HCT116 (cell line): ENCODE data around the gene RNASE9. TPM values are rescaled to one million over a fixed set of nuclear protein-coding genes. Genes with fewer than 3 reads are reported as not detected.

Experiments
- ATAC-seq: fragments of 200-7000 bp; cut with Tn5 transposase; 2 replicates; pipeline ENCODE4 v1.9.1; 2020; ENCODE audit warnings: mild to moderate bottlenecking, moderate library complexity
- BruUV-seq: library from RNA; stranded (reverse); fragments of 400-500 nt; replicated peaks from 2 replicates; lab custom pipeline; 2021; lab: Mats Ljungman, UMichigan
- CTCF ChIA-PET: fragments of 300-600 bp; sonication (Branson Sonifier 250); formaldehyde crosslinking; loops from one replicate; lab custom pipeline; 2021; ENCODE audit warnings: antibody characterized with exemption; lab: Charles Lee
- POLR2A ChIA-PET: fragments of 300-600, 350-600 bp; sonication (Branson Sonifier 250); formaldehyde crosslinking; loops from one replicate; lab custom pipeline; 2021; ENCODE audit warnings: antibody characterized with exemption; lab: Charles Lee
- RAD21 ChIA-PET, 2 experiments: fragments of 300-600 bp; sonication (Branson Sonifier 250); formaldehyde crosslinking; loops; one replicate each; lab custom pipeline; 2023; ENCODE audit warnings: low total read pairs in 2 of 2; ENCODE audit not compliant: uncharacterized antibody in 2 of 2, unreplicated experiment in 2 of 2, low non-redundant PET in 1 of 2; lab: Charles Lee
- DNase-seq: peaks from one replicate; pipeline ENCODE4 v3.0.0-alpha.2; 2010; ENCODE audit warnings: low read depth, low spot score
- H2AFZ ChIP-seq: fragments of 200-600 bp; shearing (Covaris generic), sonication (generic); 2 replicates; pipeline ENCODE4 v1.6.1; 2017; ENCODE audit warnings: low read depth, mixed run types, mixed read lengths, antibody characterized with exemption, low read length; ENCODE audit not compliant: poor library complexity, severe bottlenecking
- H3K27ac ChIP-seq: 2 replicates; pipeline ENCODE4 v1.5.1; 2012; ENCODE audit warnings: low read depth, low read length
- H3K27me3 ChIP-seq: fragments of 200-600 bp; sonication (generic); 2 replicates; pipeline ENCODE4 v1.6.1; 2016; ENCODE audit warnings: mixed run types, low read length, mixed read lengths; ENCODE audit not compliant: insufficient read depth
- H3K36me3 ChIP-seq, 2 experiments: fragments of 200-500 bp in 1 of 2; fragments of 200-600 bp in 1 of 2; sonication (Bioruptor generic) in 1 of 2; sonication (generic) in 1 of 2; 2 replicates each; pipeline versions ENCODE4 v1.5.1 to v1.6.1; 2014 to 2016; ENCODE audit warnings: low read length in 2 of 2, inconsistent platforms in 1 of 2, mixed read lengths in 1 of 2, mixed run types in 1 of 2; ENCODE audit not compliant: insufficient read depth in 2 of 2, control insufficient read depth in 1 of 2
- H3K4me1 ChIP-seq, 2 experiments: fragments of 200-600 bp in 1 of 2; sonication (generic) in 1 of 2; 2 replicates each; pipeline versions ENCODE4 v1.5.1 to v1.6.1; 2012 to 2017; ENCODE audit warnings: low read length in 2 of 2, inconsistent platforms in 1 of 2, mild to moderate bottlenecking in 1 of 2, mixed read lengths in 1 of 2, mixed run types in 1 of 2, moderate library complexity in 1 of 2; ENCODE audit not compliant: insufficient read depth in 2 of 2, control insufficient read depth in 1 of 2
- H3K4me2 ChIP-seq: fragments of 200-600 bp; sonication (generic); 2 replicates; pipeline ENCODE4 v1.6.1; 2017; ENCODE audit warnings: mixed run types, low read length, mixed read lengths
- H3K4me3 ChIP-seq, 2 experiments: fragments of 200-600 bp in 1 of 2; sonication (generic) in 1 of 2; replicated peaks in 1 of 2; 2 replicates each; pipeline ENCODE4 v1.5.1; 2011 to 2016; ENCODE audit warnings: low read length in 2 of 2, control low read depth in 1 of 2, low read depth in 1 of 2, mild to moderate bottlenecking in 1 of 2, mixed read lengths in 1 of 2, mixed run types in 1 of 2
- H3K79me2 ChIP-seq: fragments of 200-600 bp; sonication (generic); 2 replicates; pipeline ENCODE4 v1.6.1; 2017; ENCODE audit warnings: mild to moderate bottlenecking, mixed run types, low read length, moderate library complexity, mixed read lengths; ENCODE audit not compliant: insufficient read depth
- H3K9ac ChIP-seq: fragments of 200-600 bp; sonication (generic); 2 replicates; pipeline ENCODE4 v1.6.1; 2016; ENCODE audit warnings: low read length, mixed read lengths
- H3K9me2 ChIP-seq: fragments of 200-600 bp; sonication (generic), shearing (Covaris generic); 2 replicates; pipeline ENCODE4 v1.6.1; 2017; ENCODE audit warnings: mixed run types, mild to moderate bottlenecking, moderate library complexity; ENCODE audit not compliant: insufficient read depth
- H3K9me3 ChIP-seq, 2 experiments: fragments of 200-500 bp in 1 of 2; fragments of 200-600 bp in 1 of 2; sonication (Bioruptor generic) in 1 of 2; sonication (generic) in 1 of 2; 2 replicates each; pipeline ENCODE4 v1.6.1; 2014 to 2017; ENCODE audit warnings: low read length in 2 of 2, mixed read lengths in 2 of 2, inconsistent platforms in 1 of 2, low read depth in 1 of 2, mild to moderate bottlenecking in 1 of 2, mixed run types in 1 of 2, moderate library complexity in 1 of 2; ENCODE audit not compliant: control insufficient read depth in 1 of 2, insufficient read depth in 1 of 2
- H4K20me1 ChIP-seq: fragments of 200-600 bp; sonication (generic), shearing (Covaris generic); 2 replicates; pipeline ENCODE4 v1.6.1; 2017; ENCODE audit warnings: mixed run types, mild to moderate bottlenecking, moderate library complexity; ENCODE audit not compliant: insufficient read depth
- CEBPB ChIP-seq: IDR thresholded peaks from 2 replicates; pipeline ENCODE4 v1.6.1; 2012; ENCODE audit warnings: low read depth
- CTCF ChIP-seq, 3 experiments: fragments of 200-600 bp in 1 of 3; sonication (generic) in 1 of 3; IDR thresholded peaks in 2 of 3; conservative IDR thresholded peaks in 1 of 3; 2 replicates each; pipeline ENCODE4 v1.5.1; 2012 to 2017; ENCODE audit warnings: low read depth in 2 of 3, low read length in 2 of 3, antibody characterized with exemption in 1 of 3, borderline replicate concordance in 1 of 3, control low read depth in 1 of 3, mild to moderate bottlenecking in 1 of 3, mixed read lengths in 1 of 3, mixed run types in 1 of 3, moderate library complexity in 1 of 3; ENCODE audit not compliant: insufficient read depth in 1 of 3
- EGR1 ChIP-seq: IDR thresholded peaks from 2 replicates; pipeline ENCODE4 v1.6.1; 2012; ENCODE audit warnings: low read depth
- ELF1 ChIP-seq: IDR thresholded peaks from 2 replicates; pipeline ENCODE4 v1.6.1; 2012; ENCODE audit warnings: low read depth, borderline replicate concordance
- EZH2 ChIP-seq: fragments of 200-600 bp; sonication (generic); IDR thresholded peaks from 2 replicates; pipeline ENCODE4 v1.6.1; 2017; ENCODE audit warnings: antibody characterized with exemption, mixed run types
- EZH2phosphoT487 ChIP-seq: fragments of 200-600 bp; IDR thresholded peaks from 2 replicates; pipeline ENCODE4 v1.6.1; 2018; ENCODE audit warnings: antibody characterized with exemption, borderline replicate concordance
- FOSL1 ChIP-seq: IDR thresholded peaks from 2 replicates; pipeline ENCODE4 v1.6.1; 2012; ENCODE audit warnings: low read depth
- JUND ChIP-seq: IDR thresholded peaks from 2 replicates; pipeline ENCODE4 v1.6.1; 2012
- RAD21 ChIP-seq: IDR thresholded peaks from 2 replicates; pipeline ENCODE4 v1.6.1; 2012; ENCODE audit warnings: low read depth, mild to moderate bottlenecking
- SIN3A ChIP-seq: IDR thresholded peaks from 2 replicates; pipeline ENCODE4 v1.6.1; 2012; ENCODE audit warnings: low read depth
- SRF ChIP-seq: IDR thresholded peaks from 2 replicates; pipeline ENCODE4 v1.6.1; 2012; ENCODE audit warnings: low read depth
- YY1 ChIP-seq: IDR thresholded peaks from 2 replicates; pipeline ENCODE4 v1.6.1; 2011; ENCODE audit warnings: low read length, low read depth, moderate library complexity, mild to moderate bottlenecking; ENCODE audit not compliant: insufficient replicate concordance; ENCODE audit errors: extremely low read depth
- ZNF274 ChIP-seq: fragments of 200-500 bp; sonication (Bioruptor generic); IDR thresholded peaks from 2 replicates; pipeline ENCODE4 v1.6.1; 2014; ENCODE audit warnings: mild to moderate bottlenecking, low read depth, low read length, inconsistent platforms
- intact Hi-C: fragments of 100-400 bp; cut with micrococcal nuclease; formaldehyde crosslinking; loops from 2 replicates; pipeline ENCODE4 v1.10.0; 2022
- total RNA-seq: library from RNA; stranded (reverse); gene quantifications from one replicate; pipeline ENCODE4 v1.2.1, GENCODE V29; 2021; ENCODE audit not compliant: unreplicated experiment
- TF ChIP-seq, protein P1 (sequence below): IDR thresholded peaks from 2 replicates; pipeline ENCODE4 v1.6.1; 2012; ENCODE audit warnings: low read depth
- TF ChIP-seq, protein P2 (sequence below): IDR thresholded peaks from 2 replicates; pipeline ENCODE4 v1.6.1; 2012
- TF ChIP-seq, protein P3 (sequence below): IDR thresholded peaks from 2 replicates; pipeline ENCODE4 v1.6.1; 2012

The RNASE9 gene
- total RNA-seq, 1 experiment from 2014 or later = not detected

GRCh38 chr14:20529806-20530205 is 31.0 kb downstream of the RNASE9 start:
- peaks cover 0 to 10% of the 10 kb centered on the region in 2 experiments; a peak in 2 of 4 replicates for H3K4me1 ChIP-seq
- no peak overlapping the region for H3K4me2 ChIP-seq
- intact Hi-C loops = loop anchor here (2.0 to 10.0 kb wide), 2 partner anchors 55 to 161 kb away; partner anchors contain the start of gene RNASE11
- no peaks in the 10 kb centered on the region for H3K36me3 ChIP-seq
- no peaks in the 10 kb centered on the region for H3K27me3 ChIP-seq
- TF ChIP-seq ZNF274 (no peak), EGR1 (no peak)
- no peak for DNase-seq
- no peak overlapping the region for H3K9ac ChIP-seq
- no peak overlapping the region for H2AFZ ChIP-seq
- no peaks in the 10 kb centered on the region for H3K79me2 ChIP-seq
- no TSS peak for BruUV-seq
- no peak overlapping the region for H3K27ac ChIP-seq
- no peaks in the 10 kb centered on the region for H4K20me1 ChIP-seq
- RAD21 ChIA-PET = interaction anchor here in 1 of 2 experiments (1.1 kb wide), 1 partner anchor 79 kb away, joined by 3 read pairs; no protein-coding TSS in a partner anchor
- no peaks in the 10 kb centered on the region for H3K9me2 ChIP-seq
- no peaks in the 10 kb centered on the region for H3K9me3 ChIP-seq
- CTCF ChIA-PET = interaction anchor here (1.0 kb wide), 1 partner anchor 11 kb away, joined by 3 read pairs; no protein-coding TSS in a partner anchor
- H3K4me3 ChIP-seq = no peak overlapping the region
- POLR2A ChIA-PET = no interaction called here
- ATAC-seq = no peak

- no peaks in the 10 kb centered on the region for H3K79me2 ChIP-seq
- H2AFZ ChIP-seq = no peak overlapping the region
- H3K9ac ChIP-seq = no peak overlapping the region
- H3K4me3 ChIP-seq = no peak overlapping the region
- no TSS peak for BruUV-seq
- H3K4me2 ChIP-seq = no peak overlapping the region
- H3K36me3 ChIP-seq = no peaks in the 10 kb centered on the region
- no peak overlapping the region for H3K27ac ChIP-seq
- H4K20me1 ChIP-seq = no peaks in the 10 kb centered on the region
- POLR2A ChIA-PET = no interaction called here
- CTCF ChIA-PET = no interaction called here
- no peaks in the 10 kb centered on the region for H3K9me3 ChIP-seq
- RAD21 ChIA-PET = no interaction called here
- H3K27me3 ChIP-seq = no peaks in the 10 kb centered on the region
- H3K9me2 ChIP-seq = no peaks in the 10 kb centered on the region
- DNase-seq (no peak), ATAC-seq (no peak)
- intact Hi-C loops = no loop called here
- no peaks in the 10 kb centered on the region for H3K4me1 ChIP-seq
- TF ChIP-seq EZH2 (no peak), CEBPB (no peak), CTCF (IDR thresholded peaks at IDR 0.05 in 2 of 3, conservative IDR thresholded peaks at IDR 0.05 in 1 of 3; ENCODE audit: borderline replicate concordance in 1 of 3, insufficient read depth in 1 of 3, low read depth in 2 of 3, low read length in 2 of 3) (no peak), JUND (no peak), SRF (no peak), RAD21 (no peak), FOSL1 (no peak), EZH2phosphoT487 (no peak), SIN3A (no peak), YY1 (no peak), ELF1 (no peak), ZNF274 (no peak)
- TF ChIP-seq, protein P1, sequence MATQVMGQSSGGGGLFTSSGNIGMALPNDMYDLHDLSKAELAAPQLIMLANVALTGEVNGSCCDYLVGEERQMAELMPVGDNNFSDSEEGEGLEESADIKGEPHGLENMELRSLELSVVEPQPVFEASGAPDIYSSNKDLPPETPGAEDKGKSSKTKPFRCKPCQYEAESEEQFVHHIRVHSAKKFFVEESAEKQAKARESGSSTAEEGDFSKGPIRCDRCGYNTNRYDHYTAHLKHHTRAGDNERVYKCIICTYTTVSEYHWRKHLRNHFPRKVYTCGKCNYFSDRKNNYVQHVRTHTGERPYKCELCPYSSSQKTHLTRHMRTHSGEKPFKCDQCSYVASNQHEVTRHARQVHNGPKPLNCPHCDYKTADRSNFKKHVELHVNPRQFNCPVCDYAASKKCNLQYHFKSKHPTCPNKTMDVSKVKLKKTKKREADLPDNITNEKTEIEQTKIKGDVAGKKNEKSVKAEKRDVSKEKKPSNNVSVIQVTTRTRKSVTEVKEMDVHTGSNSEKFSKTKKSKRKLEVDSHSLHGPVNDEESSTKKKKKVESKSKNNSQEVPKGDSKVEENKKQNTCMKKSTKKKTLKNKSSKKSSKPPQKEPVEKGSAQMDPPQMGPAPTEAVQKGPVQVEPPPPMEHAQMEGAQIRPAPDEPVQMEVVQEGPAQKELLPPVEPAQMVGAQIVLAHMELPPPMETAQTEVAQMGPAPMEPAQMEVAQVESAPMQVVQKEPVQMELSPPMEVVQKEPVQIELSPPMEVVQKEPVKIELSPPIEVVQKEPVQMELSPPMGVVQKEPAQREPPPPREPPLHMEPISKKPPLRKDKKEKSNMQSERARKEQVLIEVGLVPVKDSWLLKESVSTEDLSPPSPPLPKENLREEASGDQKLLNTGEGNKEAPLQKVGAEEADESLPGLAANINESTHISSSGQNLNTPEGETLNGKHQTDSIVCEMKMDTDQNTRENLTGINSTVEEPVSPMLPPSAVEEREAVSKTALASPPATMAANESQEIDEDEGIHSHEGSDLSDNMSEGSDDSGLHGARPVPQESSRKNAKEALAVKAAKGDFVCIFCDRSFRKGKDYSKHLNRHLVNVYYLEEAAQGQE = no peak
- TF ChIP-seq, protein P2, sequence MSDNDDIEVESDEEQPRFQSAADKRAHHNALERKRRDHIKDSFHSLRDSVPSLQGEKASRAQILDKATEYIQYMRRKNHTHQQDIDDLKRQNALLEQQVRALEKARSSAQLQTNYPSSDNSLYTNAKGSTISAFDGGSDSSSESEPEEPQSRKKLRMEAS = no peak
- TF ChIP-seq, protein P3, sequence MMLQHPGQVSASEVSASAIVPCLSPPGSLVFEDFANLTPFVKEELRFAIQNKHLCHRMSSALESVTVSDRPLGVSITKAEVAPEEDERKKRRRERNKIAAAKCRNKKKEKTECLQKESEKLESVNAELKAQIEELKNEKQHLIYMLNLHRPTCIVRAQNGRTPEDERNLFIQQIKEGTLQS = no peak
These were observed 36.8 kb downstream of the RNASE9 start for GRCh38 chr14:20524027-20524426.
